Measurements from ENCODE around the gene MOB1A. TPM values are rescaled to one million over a fixed set of nuclear protein-coding genes. Genes with fewer than 3 reads are reported as not detected.

MOB1A gene
- polyA plus RNA-seq, 1 donor from 2014 or later = 39.2 TPM

DNA sequence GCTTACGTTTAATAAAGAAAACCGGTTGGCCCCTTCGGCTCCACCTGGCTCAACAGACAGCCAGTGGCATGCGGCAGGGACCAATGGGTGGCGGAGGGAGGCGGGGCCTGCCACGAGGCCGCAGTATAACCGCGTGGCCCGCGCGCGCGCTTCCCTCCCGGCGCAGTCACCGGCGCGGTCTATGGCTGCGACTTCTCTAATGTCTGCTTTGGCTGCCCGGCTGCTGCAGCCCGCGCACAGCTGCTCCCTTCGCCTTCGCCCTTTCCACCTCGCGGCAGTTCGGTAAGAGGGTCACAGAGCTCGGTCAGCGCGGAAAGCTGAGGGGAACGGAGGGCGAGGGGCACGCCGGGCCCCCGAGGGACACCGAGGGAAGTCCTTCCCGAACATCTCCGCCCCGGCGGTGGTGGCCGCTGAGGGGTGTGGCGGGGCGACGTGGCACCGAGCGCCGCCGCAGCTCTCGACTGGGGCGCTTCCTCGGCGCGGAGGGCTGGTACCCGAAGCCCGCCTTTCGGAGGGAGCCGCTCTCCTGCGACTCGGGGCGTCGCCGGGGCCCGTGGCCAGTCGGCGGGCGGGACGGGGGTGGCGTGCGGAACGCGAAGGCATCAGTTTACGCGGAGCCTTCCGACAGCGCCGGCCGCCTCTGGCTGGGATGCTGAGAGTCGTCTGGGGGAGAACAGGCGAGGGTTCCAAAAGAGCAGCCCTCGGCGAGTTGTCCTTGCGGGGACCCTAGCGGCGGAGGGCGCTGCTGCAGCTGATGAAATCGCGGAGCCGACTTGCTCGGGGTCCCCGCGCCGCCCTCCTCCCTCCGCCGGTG is 20.0 kb upstream of the MOB1A start, which contains the start of gene MTHFD2:
Gene MTHFD2, plus strand, starts transcription at position 155 of the 814 bp plus-strand sequence. Its CDS starts 27 bp downstream, at position 182.
- peak within 1 kb of the TSS; percentile 92 for H3K4me2 ChIP-seq (ENCODE audit: low read length)
- TF ChIP-seq, protein P1, sequence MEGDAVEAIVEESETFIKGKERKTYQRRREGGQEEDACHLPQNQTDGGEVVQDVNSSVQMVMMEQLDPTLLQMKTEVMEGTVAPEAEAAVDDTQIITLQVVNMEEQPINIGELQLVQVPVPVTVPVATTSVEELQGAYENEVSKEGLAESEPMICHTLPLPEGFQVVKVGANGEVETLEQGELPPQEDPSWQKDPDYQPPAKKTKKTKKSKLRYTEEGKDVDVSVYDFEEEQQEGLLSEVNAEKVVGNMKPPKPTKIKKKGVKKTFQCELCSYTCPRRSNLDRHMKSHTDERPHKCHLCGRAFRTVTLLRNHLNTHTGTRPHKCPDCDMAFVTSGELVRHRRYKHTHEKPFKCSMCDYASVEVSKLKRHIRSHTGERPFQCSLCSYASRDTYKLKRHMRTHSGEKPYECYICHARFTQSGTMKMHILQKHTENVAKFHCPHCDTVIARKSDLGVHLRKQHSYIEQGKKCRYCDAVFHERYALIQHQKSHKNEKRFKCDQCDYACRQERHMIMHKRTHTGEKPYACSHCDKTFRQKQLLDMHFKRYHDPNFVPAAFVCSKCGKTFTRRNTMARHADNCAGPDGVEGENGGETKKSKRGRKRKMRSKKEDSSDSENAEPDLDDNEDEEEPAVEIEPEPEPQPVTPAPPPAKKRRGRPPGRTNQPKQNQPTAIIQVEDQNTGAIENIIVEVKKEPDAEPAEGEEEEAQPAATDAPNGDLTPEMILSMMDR (IDR thresholded peaks at IDR 0.05; ENCODE audit: poor library complexity, severe bottlenecking) = peak; percentile 92
- no peak for TF ChIP-seq EZH2 (IDR thresholded peaks at IDR 0.05; ENCODE audit: borderline replicate concordance, insufficient read depth, low read length, poor library complexity, severe bottlenecking)
- peak; percentile 72 for TF ChIP-seq TAF1 (IDR thresholded peaks at IDR 0.05; ENCODE audit: low read depth)
- TF ChIP-seq POLR2AphosphoS5 (IDR thresholded peaks at IDR 0.05) = peak; percentile 95
- peak; percentile 38 for TF ChIP-seq SMC3 (conservative IDR thresholded peaks at IDR 0.05; ENCODE audit: poor library complexity)
- no peak for TF ChIP-seq EP300 (conservative IDR thresholded peaks at IDR 0.05; ENCODE audit: poor library complexity, severe bottlenecking)
- TF ChIP-seq, protein P2, sequence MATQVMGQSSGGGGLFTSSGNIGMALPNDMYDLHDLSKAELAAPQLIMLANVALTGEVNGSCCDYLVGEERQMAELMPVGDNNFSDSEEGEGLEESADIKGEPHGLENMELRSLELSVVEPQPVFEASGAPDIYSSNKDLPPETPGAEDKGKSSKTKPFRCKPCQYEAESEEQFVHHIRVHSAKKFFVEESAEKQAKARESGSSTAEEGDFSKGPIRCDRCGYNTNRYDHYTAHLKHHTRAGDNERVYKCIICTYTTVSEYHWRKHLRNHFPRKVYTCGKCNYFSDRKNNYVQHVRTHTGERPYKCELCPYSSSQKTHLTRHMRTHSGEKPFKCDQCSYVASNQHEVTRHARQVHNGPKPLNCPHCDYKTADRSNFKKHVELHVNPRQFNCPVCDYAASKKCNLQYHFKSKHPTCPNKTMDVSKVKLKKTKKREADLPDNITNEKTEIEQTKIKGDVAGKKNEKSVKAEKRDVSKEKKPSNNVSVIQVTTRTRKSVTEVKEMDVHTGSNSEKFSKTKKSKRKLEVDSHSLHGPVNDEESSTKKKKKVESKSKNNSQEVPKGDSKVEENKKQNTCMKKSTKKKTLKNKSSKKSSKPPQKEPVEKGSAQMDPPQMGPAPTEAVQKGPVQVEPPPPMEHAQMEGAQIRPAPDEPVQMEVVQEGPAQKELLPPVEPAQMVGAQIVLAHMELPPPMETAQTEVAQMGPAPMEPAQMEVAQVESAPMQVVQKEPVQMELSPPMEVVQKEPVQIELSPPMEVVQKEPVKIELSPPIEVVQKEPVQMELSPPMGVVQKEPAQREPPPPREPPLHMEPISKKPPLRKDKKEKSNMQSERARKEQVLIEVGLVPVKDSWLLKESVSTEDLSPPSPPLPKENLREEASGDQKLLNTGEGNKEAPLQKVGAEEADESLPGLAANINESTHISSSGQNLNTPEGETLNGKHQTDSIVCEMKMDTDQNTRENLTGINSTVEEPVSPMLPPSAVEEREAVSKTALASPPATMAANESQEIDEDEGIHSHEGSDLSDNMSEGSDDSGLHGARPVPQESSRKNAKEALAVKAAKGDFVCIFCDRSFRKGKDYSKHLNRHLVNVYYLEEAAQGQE (IDR thresholded peaks at IDR 0.05; ENCODE audit: borderline replicate concordance) = peak; percentile 61
- TF ChIP-seq RAD21 (conservative IDR thresholded peaks at IDR 0.05) = peak; percentile 50
- TF ChIP-seq MXI1 (conservative IDR thresholded peaks at IDR 0.05; ENCODE audit: poor library complexity, severe bottlenecking) = peak; percentile 96
- H3K4me3 ChIP-seq (ENCODE audit: low read length) = peak within 1 kb of the TSS; percentile 97
- H3K27me3 ChIP-seq (ENCODE audit: insufficient read depth, low read depth, low read length) = no peaks in the 10 kb centered on the region
- no peaks in the 10 kb centered on the region for H3K9me2 ChIP-seq (ENCODE audit: insufficient read depth, low read length)
- H3F3A ChIP-seq (ENCODE audit: insufficient read depth, low read length, poor library complexity, severe bottlenecking) = peaks cover 5% of the 10 kb centered on the region
- no peaks in the 10 kb centered on the region for H3K36me3 ChIP-seq (ENCODE audit: insufficient read depth, low read length)
- peak within 1 kb of the TSS; percentile 79 for H3K9ac ChIP-seq (ENCODE audit: low read length)
- peak within 1 kb of the TSS; percentile 94 for H2AFZ ChIP-seq (ENCODE audit: low read depth, low read length)
- peak within 1 kb of the TSS; percentile 78 for H3K27ac ChIP-seq (ENCODE audit: low read length)
- peaks cover 24% of the 10 kb centered on the region for H3K79me2 ChIP-seq (replicated peaks; ENCODE audit: insufficient read depth, low read length)
- H3K9me3 ChIP-seq (ENCODE audit: low read length) = no peaks in the 10 kb centered on the region
- no peaks in the 10 kb centered on the region for H4K20me1 ChIP-seq (ENCODE audit: insufficient read depth)

DNA sequence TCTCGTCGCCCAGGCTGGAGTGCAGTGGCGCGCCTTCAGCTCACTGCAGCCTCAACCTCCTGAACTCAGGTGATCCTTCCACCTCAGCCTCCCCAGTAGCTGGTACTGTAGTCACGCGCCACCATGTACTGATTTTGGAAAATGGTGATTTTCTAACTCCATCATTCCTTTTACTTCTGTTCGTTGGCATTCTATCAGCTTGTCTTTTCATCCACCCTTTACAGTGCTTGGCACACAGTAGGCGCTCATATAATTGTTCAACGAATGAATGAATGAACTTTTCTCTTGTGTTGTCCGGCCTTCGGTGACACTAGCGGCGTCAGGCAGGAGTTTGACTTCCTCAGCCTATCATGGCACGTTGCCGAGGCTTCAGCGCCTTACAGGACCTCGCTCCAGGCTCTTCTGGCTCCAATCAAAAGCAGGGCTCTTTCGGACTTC is 19.4 kb upstream of the MOB1A start:
- Histone ChIP-seq H3K79me2 (replicated peaks; ENCODE audit: insufficient read depth, low read length) (peaks cover 18% of the 10 kb centered on the region), H3K4me2 (ENCODE audit: low read length) (no peak overlapping the region), H3K4me3 (ENCODE audit: low read length) (peak overlapping the region; percentile 97), H3K9me2 (ENCODE audit: insufficient read depth, low read length) (no peaks in the 10 kb centered on the region), H3F3A (ENCODE audit: insufficient read depth, low read length, poor library complexity, severe bottlenecking) (peaks cover 5% of the 10 kb centered on the region), H3K27ac (ENCODE audit: low read length) (no peak overlapping the region), H3K27me3 (ENCODE audit: insufficient read depth, low read depth, low read length) (no peaks in the 10 kb centered on the region), H2AFZ (ENCODE audit: low read depth, low read length) (no peak overlapping the region), H4K20me1 (ENCODE audit: insufficient read depth) (no peaks in the 10 kb centered on the region), H3K36me3 (ENCODE audit: insufficient read depth, low read length) (no peaks in the 10 kb centered on the region), H3K9ac (ENCODE audit: low read length) (no peak overlapping the region), H3K9me3 (ENCODE audit: low read length) (no peaks in the 10 kb centered on the region)
- TF ChIP-seq POLR2AphosphoS5 (IDR thresholded peaks at IDR 0.05) = no peak
- TF ChIP-seq EZH2 (IDR thresholded peaks at IDR 0.05; ENCODE audit: borderline replicate concordance, insufficient read depth, low read length, poor library complexity, severe bottlenecking) = no peak
- no peak for TF ChIP-seq EP300 (conservative IDR thresholded peaks at IDR 0.05; ENCODE audit: poor library complexity, severe bottlenecking)
- no peak for TF ChIP-seq TAF1 (IDR thresholded peaks at IDR 0.05; ENCODE audit: low read depth)
- TF ChIP-seq SMC3 (conservative IDR thresholded peaks at IDR 0.05; ENCODE audit: poor library complexity) = no peak
- no peak for TF ChIP-seq RAD21 (conservative IDR thresholded peaks at IDR 0.05)
- TF ChIP-seq, protein P1 (IDR thresholded peaks at IDR 0.05; ENCODE audit: poor library complexity, severe bottlenecking) = no peak
- TF ChIP-seq, protein P2 (IDR thresholded peaks at IDR 0.05; ENCODE audit: borderline replicate concordance) = no peak
- TF ChIP-seq MXI1 (conservative IDR thresholded peaks at IDR 0.05; ENCODE audit: poor library complexity, severe bottlenecking) = no peak

Data from neural cell (in vitro differentiated cells).